Loucy (cell line): ENCODE results near the gene CRAMP1.

ENCODE experiments used
- H2AFZ ChIP-seq: fragments of 200-600 bp; sonication (generic); 2 replicates; pipeline ENCODE4 v1.6.0; 2016; ENCODE audit warnings: antibody characterized with exemption, mild to moderate bottlenecking, low read length, moderate library complexity
- H3F3A ChIP-seq: fragments of 200-600 bp; 2 replicates; pipeline ENCODE4 v1.6.0; 2016; ENCODE audit warnings: antibody characterized with exemption, low read depth, mild to moderate bottlenecking
- H3K27me3 ChIP-seq: fragments of 200-600 bp; sonication (generic); 2 replicates; pipeline ENCODE4 v1.6.1; 2014; ENCODE audit warnings: low read length, mild to moderate bottlenecking; ENCODE audit not compliant: insufficient read depth, poor library complexity, severe bottlenecking
- H3K36me3 ChIP-seq: fragments of 200-600 bp; sonication (generic); 2 replicates; pipeline ENCODE4 v1.6.1; 2016; ENCODE audit warnings: low read length; ENCODE audit not compliant: insufficient read depth
- H3K4me1 ChIP-seq: fragments of 200-600 bp; sonication (generic); 2 replicates; pipeline ENCODE4 v1.5.1; 2014; ENCODE audit warnings: low read length, mild to moderate bottlenecking; ENCODE audit not compliant: insufficient read depth, poor library complexity, severe bottlenecking
- H3K4me2 ChIP-seq: fragments of 200-600 bp; sonication (generic); 2 replicates; pipeline ENCODE4 v1.6.0; 2014; ENCODE audit warnings: antibody characterized with exemption, low read length, low read depth, mild to moderate bottlenecking; ENCODE audit not compliant: poor library complexity, severe bottlenecking
- H3K4me3 ChIP-seq: fragments of 200-600 bp; sonication (generic); 2 replicates; pipeline ENCODE4 v1.5.1; 2014; ENCODE audit warnings: low read length, mild to moderate bottlenecking, mixed read lengths; ENCODE audit not compliant: poor library complexity, severe bottlenecking
- H3K79me2 ChIP-seq: fragments of 200-600 bp; sonication (generic); 2 replicates; pipeline ENCODE4 v1.6.1; 2014; ENCODE audit warnings: low read length; ENCODE audit not compliant: insufficient read depth
- H3K9ac ChIP-seq: fragments of 200-600 bp; sonication (generic); 2 replicates; pipeline ENCODE4 v1.6.0; 2014; ENCODE audit warnings: mild to moderate bottlenecking, low read depth, low read length, moderate library complexity; ENCODE audit not compliant: poor library complexity, severe bottlenecking
- H3K9me2 ChIP-seq: fragments of 200-600 bp; sonication (generic); replicated peaks from 2 replicates; pipeline ENCODE4 v1.6.1; 2016; ENCODE audit warnings: low read depth, low read length, mixed read lengths
- H3K9me3 ChIP-seq: fragments of 200-600 bp; sonication (generic); 2 replicates; pipeline ENCODE4 v1.6.1; 2014; ENCODE audit warnings: mild to moderate bottlenecking, antibody characterized with exemption, low read length, low read depth; ENCODE audit not compliant: insufficient read depth
- H4K20me1 ChIP-seq: fragments of 200-600 bp; sonication (generic); 2 replicates; pipeline ENCODE4 v1.6.0; 2014; ENCODE audit warnings: antibody characterized with exemption, low read length, mild to moderate bottlenecking; ENCODE audit not compliant: insufficient read depth, poor library complexity, severe bottlenecking
- CTCF ChIP-seq: fragments of 200-600 bp; sonication (generic); conservative IDR thresholded peaks from 2 replicates; pipeline ENCODE4 v1.5.1; 2014; ENCODE audit warnings: mild to moderate bottlenecking, antibody characterized with exemption, low read length
- EZH2phosphoT487 ChIP-seq: fragments of 200-600 bp; IDR thresholded peaks from 2 replicates; pipeline ENCODE4 v1.6.1; 2018; ENCODE audit warnings: antibody characterized with exemption, mild to moderate bottlenecking, moderate library complexity, borderline replicate concordance

CRAMP1 gene

GRCh38 chr16:1688807-1689560, 76.8 kb downstream of the CRAMP1 start:
- Histone ChIP-seq H3F3A (no peaks in the 10 kb centered on the region), H2AFZ (no peak overlapping the region), H3K36me3 (peaks cover 42% of the 10 kb centered on the region; the same call in 1 of the 2 replicates), H3K9ac (no peak overlapping the region), H3K4me1 (no peaks in the 10 kb centered on the region), H3K27me3 (no peaks in the 10 kb centered on the region), H3K79me2 (peaks cover 49% of the 10 kb centered on the region; the same call in 1 of the 2 replicates), H3K4me2 (no peak overlapping the region), H4K20me1 (peaks cover 2% of the 10 kb centered on the region), H3K4me3 (no peak overlapping the region), H3K9me2 (no peaks in the 10 kb centered on the region), H3K9me3 (no peaks in the 10 kb centered on the region)
- TF ChIP-seq EZH2phosphoT487 (no peak), CTCF (no peak)

GRCh38 chr16:1689853-1690252, 77.7 kb downstream of the CRAMP1 start:
- H3K36me3 ChIP-seq = peaks cover 49% of the 10 kb centered on the region; the same call in 1 of the 2 replicates
- H4K20me1 ChIP-seq = peaks cover 2% of the 10 kb centered on the region
- no peaks in the 10 kb centered on the region for H3F3A ChIP-seq

GRCh38 chr16:1690810-1691209, 78.7 kb downstream of the CRAMP1 start:
- H3K79me2 ChIP-seq = peaks cover 39% of the 10 kb centered on the region; the same call in 1 of the 2 replicates
- no peak overlapping the region for H3K4me2 ChIP-seq
- peaks cover 49% of the 10 kb centered on the region; the same call in 1 of the 2 replicates for H3K36me3 ChIP-seq
- H3K4me1 ChIP-seq = no peaks in the 10 kb centered on the region
- H3K27me3 ChIP-seq = no peaks in the 10 kb centered on the region
- H4K20me1 ChIP-seq = peaks cover 2% of the 10 kb centered on the region
- H3K9me2 ChIP-seq = no peaks in the 10 kb centered on the region
- no peak overlapping the region for H3K9ac ChIP-seq
- H3K9me3 ChIP-seq = no peaks in the 10 kb centered on the region
- no peaks in the 10 kb centered on the region for H3F3A ChIP-seq
- no peak overlapping the region for H2AFZ ChIP-seq
- no peak for TF ChIP-seq CTCF
- TF ChIP-seq EZH2phosphoT487 = no peak
- H3K4me3 ChIP-seq = no peak overlapping the region

More at GRCh38 chr16:1689853-1690252, 77.7 kb downstream of the CRAMP1 start:
- peaks cover 46% of the 10 kb centered on the region; the same call in 1 of the 2 replicates for H3K79me2 ChIP-seq
- no peak for TF ChIP-seq EZH2phosphoT487
- TF ChIP-seq CTCF = no peak
- H3K27me3 ChIP-seq = no peaks in the 10 kb centered on the region
- H3K9me3 ChIP-seq = no peaks in the 10 kb centered on the region
- no peaks in the 10 kb centered on the region for H3K9me2 ChIP-seq
- no peaks in the 10 kb centered on the region for H3K4me1 ChIP-seq
- no peak overlapping the region for H3K4me3 ChIP-seq
- no peak overlapping the region for H3K9ac ChIP-seq
- H2AFZ ChIP-seq = no peak overlapping the region
- H3K4me2 ChIP-seq = no peak overlapping the region
